ENCODE results near the gene ZCWPW1.

The ZCWPW1 gene

GRCh38 chr7:100370746-100371145 is 57.8 kb downstream of the ZCWPW1 start:
- TF ChIP-seq CTCF (IDR thresholded peaks at IDR 0.05): no peak

GRCh38 chr7:100370303-100370702 is 58.2 kb downstream of the ZCWPW1 start:
- Mint-ChIP-seq H3K9me3 (no peaks in the 10 kb centered on the region), H3K4me1 (peaks cover 40% of the 10 kb centered on the region), H3K36me3 (ENCODE audit: low read depth) (peaks cover 13% of the 10 kb centered on the region), H3K4me3 (no peak overlapping the region), H3K27ac (no peak overlapping the region), H3K27me3 (ENCODE audit: low read depth, poor library complexity) (no peaks in the 10 kb centered on the region)
- no peak for DNase-seq
- no peak for TF ChIP-seq CTCF (IDR thresholded peaks at IDR 0.05)

More at GRCh38 chr7:100370746-100371145, 57.8 kb downstream of the ZCWPW1 start:
- peak overlapping the region; percentile 22 for H3K27ac Mint-ChIP-seq
- H3K9me3 Mint-ChIP-seq: no peaks in the 10 kb centered on the region
- DNase-seq: no peak
- H3K27me3 Mint-ChIP-seq (ENCODE audit: low read depth, poor library complexity): no peaks in the 10 kb centered on the region
- peaks cover 13% of the 10 kb centered on the region for H3K36me3 Mint-ChIP-seq (ENCODE audit: low read depth)
- no peak overlapping the region for H3K4me3 Mint-ChIP-seq
- peaks cover 44% of the 10 kb centered on the region for H3K4me1 Mint-ChIP-seq

- TF ChIP-seq CTCF (IDR thresholded peaks at IDR 0.05): no peak
- no peaks in the 10 kb centered on the region for H3K27me3 Mint-ChIP-seq (ENCODE audit: low read depth, poor library complexity)
- H3K4me1 Mint-ChIP-seq: peaks cover 28% of the 10 kb centered on the region
- no peaks in the 10 kb centered on the region for H3K9me3 Mint-ChIP-seq
- DNase-seq: no peak
- peaks cover 23% of the 10 kb centered on the region for H3K36me3 Mint-ChIP-seq (ENCODE audit: low read depth)
- peak overlapping the region; percentile 90 for H3K27ac Mint-ChIP-seq
- H3K4me3 Mint-ChIP-seq: no peak overlapping the region
Observed at GRCh38 chr7:100369105-100369504, 59.4 kb downstream of the ZCWPW1 start.

- peaks cover 24% of the 10 kb centered on the region for H3K4me1 Mint-ChIP-seq
- no peak for DNase-seq
- TF ChIP-seq CTCF (IDR thresholded peaks at IDR 0.05): no peak
- no peak overlapping the region for H3K4me3 Mint-ChIP-seq
- H3K27me3 Mint-ChIP-seq (ENCODE audit: low read depth, poor library complexity): no peaks in the 10 kb centered on the region
- peaks cover 34% of the 10 kb centered on the region for H3K36me3 Mint-ChIP-seq (ENCODE audit: low read depth)
- H3K27ac Mint-ChIP-seq: peak overlapping the region; percentile 90
- no peaks in the 10 kb centered on the region for H3K9me3 Mint-ChIP-seq
Observed at GRCh38 chr7:100367676-100368613, 60.6 kb downstream of the ZCWPW1 start.

- DNase-seq: no peak
- H3K27me3 Mint-ChIP-seq (ENCODE audit: low read depth, poor library complexity): no peaks in the 10 kb centered on the region
- peak overlapping the region; percentile 12 for H3K27ac Mint-ChIP-seq
- peaks cover 42% of the 10 kb centered on the region for H3K36me3 Mint-ChIP-seq (ENCODE audit: low read depth)
- H3K4me3 Mint-ChIP-seq: no peak overlapping the region
- H3K9me3 Mint-ChIP-seq: no peaks in the 10 kb centered on the region
- no peak for TF ChIP-seq CTCF (IDR thresholded peaks at IDR 0.05)
- peaks cover 19% of the 10 kb centered on the region for H3K4me1 Mint-ChIP-seq
Observed at GRCh38 chr7:100367251-100367620, 61.3 kb downstream of the ZCWPW1 start.
